Spleen (tissue), 3 donors: ENCODE data around the gene NEAT1.

Source experiments
- POLR2A ChIP-seq, 3 donors: fragments of 450-650 bp; IDR thresholded peaks; one replicate each; pipeline ENCODE4 v1.5.1; 2017; ENCODE audit warnings: antibody characterized with exemption in 3 of 3, mild to moderate bottlenecking in 1 of 3
- POLR2AphosphoS5 ChIP-seq, 3 donors: sonication (generic); formaldehyde crosslinking; IDR thresholded peaks; one replicate each; pipeline ENCODE4 v1.5.1; 2017; ENCODE audit warnings: antibody characterized with exemption in 3 of 3

DNA sequence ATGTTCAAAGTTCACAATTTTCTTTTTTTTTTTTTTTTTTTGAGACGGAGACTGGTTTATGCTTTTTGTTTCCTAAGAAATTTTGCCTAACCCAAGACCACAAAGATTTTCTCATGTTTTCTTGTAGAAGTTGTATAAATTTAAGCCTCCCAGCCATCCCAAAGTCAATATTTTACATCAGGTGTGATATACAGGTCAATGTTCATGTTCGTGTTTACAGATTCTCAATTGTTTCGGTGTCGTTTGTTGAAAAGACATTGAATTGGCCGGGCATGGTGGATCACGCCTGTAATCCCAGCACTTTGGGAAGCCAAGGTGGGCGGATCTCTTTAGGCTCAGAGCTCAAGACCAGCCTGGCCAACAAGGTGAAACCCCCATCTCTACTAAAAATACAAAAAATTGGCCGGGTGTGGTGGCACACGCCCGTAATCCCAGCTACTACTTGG, 20.8 kb upstream of the NEAT1 start:
- no peak for TF ChIP-seq POLR2A (IDR thresholded peaks at IDR 0.05)
- TF ChIP-seq POLR2AphosphoS5 (IDR thresholded peaks at IDR 0.05), result no peak
